T-helper 2 cell treated with Interferon-gamma antibody and Interleukin-4, amounts not matched to agents 5 μg/mL and 100 μg/mL, for 36 hours (primary cell): ENCODE measurements around the gene NXPH4.

ENCODE experiments used
- DNase-seq: peaks from one replicate; pipeline ENCODE4 v3.0.0; 2021; ENCODE audit warnings: low spot score
- H3K27ac Mint-ChIP-seq: one replicate; pipeline ENCODE4 v1.8.0; 2021; ENCODE audit warnings: mild to moderate bottlenecking, mixed read lengths
- H3K27me3 Mint-ChIP-seq: one replicate; pipeline ENCODE4 v1.8.0; 2021; ENCODE audit warnings: low read depth, mixed read lengths
- H3K36me3 Mint-ChIP-seq: one replicate; pipeline ENCODE4 v1.8.0; 2021; ENCODE audit warnings: low read depth, mixed read lengths
- H3K4me1 Mint-ChIP-seq: one replicate; pipeline ENCODE4 v1.8.0; 2021; ENCODE audit warnings: low read depth, mixed read lengths
- H3K4me3 Mint-ChIP-seq: one replicate; pipeline ENCODE4 v1.8.0; 2022; ENCODE audit warnings: mild to moderate bottlenecking, moderate library complexity, mixed read lengths
- H3K9me3 Mint-ChIP-seq: one replicate; pipeline ENCODE4 v1.8.0; 2021; ENCODE audit warnings: mixed read lengths

Gene NXPH4

DNA sequence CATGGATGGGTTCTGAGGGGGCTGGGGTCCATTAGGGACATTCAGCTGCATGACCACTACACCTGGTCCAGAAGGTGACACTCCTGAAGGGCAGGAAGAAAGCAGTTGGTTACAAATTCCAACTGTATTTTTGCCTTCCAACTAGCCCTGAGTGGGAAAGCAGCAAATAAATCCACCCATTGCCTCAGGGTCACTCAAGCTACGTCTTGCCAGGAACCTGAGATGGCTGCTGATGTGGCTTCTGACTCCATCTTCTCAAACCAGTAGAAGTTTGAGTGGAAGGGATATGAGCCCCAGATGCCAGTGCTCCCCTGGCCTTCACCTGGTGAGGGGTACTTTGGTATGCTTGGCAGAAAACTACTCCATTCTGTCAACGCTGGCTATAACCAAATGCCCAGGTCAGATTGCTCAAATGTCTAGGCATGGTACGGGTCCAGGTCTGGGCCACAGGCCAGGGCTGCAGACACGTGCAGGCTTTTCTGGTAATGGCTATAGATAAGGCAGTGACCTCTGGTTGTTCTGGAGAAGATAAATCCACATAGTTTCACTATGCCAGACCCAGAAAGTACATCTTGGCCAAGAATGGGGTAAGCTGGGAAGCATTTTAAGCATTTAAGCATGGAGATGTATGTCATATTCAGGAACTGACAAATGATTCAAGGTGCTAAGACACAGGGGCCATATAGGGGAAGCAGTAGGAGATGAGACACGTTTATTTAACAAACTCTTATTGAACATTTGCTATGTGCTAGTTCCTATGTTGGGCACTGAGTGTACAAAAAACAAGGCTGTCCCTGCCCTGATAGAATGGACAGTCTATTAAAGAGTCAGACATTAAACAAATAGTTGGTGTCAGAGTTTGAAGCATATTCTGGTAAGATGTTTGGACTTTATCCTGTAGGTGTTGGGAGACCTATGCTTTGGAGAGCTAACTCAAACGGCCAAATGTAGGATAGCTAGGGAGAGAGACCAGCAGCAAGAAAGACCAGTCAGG lies 42.7 kb downstream of the NXPH4 start:
- H3K4me3 Mint-ChIP-seq, result no peak overlapping the region
- no peak for DNase-seq
- peaks cover 3% of the 10 kb centered on the region for H3K4me1 Mint-ChIP-seq
- no peaks in the 10 kb centered on the region for H3K9me3 Mint-ChIP-seq
- H3K27ac Mint-ChIP-seq, result no peak overlapping the region
- H3K27me3 Mint-ChIP-seq, result no peaks in the 10 kb centered on the region
- peaks cover 29% of the 10 kb centered on the region for H3K36me3 Mint-ChIP-seq

DNA sequence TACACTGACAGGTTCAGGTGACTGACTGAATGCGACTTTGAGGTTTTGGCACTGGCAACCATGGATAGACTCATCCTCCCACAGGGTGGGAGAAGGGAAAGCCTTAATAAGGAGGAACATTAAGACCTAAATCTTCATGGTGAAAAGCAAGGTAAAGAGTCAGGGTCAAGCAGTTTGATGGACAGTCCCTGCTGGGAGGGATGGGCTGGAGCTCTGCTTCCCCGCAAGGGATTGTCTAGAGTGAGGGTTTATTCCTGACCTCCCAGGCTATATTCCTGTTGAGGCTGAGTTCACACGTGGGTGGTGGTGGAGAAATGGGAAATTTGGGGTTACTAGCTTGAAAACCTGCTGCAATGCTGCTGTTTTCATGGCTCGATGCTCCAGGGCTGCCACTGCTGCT lies 43.8 kb downstream of the NXPH4 start:
- H3K4me3 Mint-ChIP-seq, result no peak overlapping the region
- peaks cover 31% of the 10 kb centered on the region for H3K36me3 Mint-ChIP-seq
- no peak overlapping the region for H3K27ac Mint-ChIP-seq

DNA sequence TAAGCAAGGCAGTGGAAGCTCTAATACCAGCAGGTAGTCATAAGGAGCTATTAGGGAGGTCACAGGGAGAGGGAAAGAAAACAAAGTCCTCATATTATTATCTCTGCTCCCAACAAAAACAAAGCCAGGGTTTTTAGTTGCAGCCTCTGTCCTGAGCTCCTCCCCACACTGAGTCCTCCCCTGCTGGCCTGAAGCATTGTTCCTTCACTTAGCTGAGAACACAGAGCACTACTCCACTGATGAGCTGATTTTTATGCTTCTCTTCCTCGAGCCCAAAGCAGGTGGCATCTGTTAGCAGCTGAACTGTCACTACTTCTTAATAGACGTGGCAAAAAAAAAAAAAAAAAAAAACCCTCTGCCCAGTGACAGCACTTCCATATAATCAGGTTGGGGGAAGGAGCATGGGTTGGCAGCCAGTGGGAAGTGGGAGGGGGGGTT lies 44.9 kb downstream of the NXPH4 start:
- Mint-ChIP-seq H3K9me3 (no peaks in the 10 kb centered on the region), H3K36me3 (peaks cover 28% of the 10 kb centered on the region), H3K27ac (no peak overlapping the region), H3K4me3 (no peak overlapping the region), H3K4me1 (peaks cover 3% of the 10 kb centered on the region), H3K27me3 (no peaks in the 10 kb centered on the region)
- no peak for DNase-seq

More for the DNA sequence above, 43.8 kb downstream of the NXPH4 start:
- Mint-ChIP-seq H3K4me1 (peaks cover 3% of the 10 kb centered on the region), H3K9me3 (no peaks in the 10 kb centered on the region), H3K27me3 (no peaks in the 10 kb centered on the region)
- no peak for DNase-seq

DNA sequence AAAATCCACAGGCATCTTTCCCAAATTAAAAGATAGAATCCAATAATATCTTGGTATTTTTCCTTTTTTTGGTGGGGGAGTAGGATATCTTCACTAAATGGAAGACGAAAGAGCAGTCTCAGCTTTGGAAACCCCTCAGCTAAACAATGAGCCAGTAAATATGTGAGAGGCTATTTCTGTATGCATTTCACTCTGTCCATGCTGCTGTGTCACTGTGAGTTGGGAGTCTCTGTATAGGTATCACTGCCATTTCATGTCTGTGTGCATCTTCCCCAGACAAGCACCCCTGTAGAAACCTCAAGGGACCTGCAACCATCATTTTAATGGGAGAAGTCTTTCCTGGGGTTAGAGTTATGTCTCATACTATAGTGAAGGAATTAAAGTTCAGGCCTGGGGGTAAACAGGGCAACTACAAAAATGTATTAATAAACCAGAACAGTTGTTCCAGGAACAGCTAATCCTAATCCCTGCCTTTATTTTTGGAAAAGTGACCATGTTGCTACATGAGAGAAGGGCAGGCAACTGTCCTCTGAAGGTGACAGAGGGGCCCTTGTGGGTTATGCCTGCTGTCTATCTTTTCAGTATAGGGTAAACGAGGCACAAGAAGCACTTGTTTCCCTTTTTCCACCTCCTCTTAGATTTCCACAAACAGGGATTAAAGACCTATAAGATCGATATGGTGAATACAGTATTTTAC lies 45.7 kb downstream of the NXPH4 start:
- no peak for DNase-seq
- H3K4me3 Mint-ChIP-seq, result no peak overlapping the region
- peaks cover 3% of the 10 kb centered on the region for H3K4me1 Mint-ChIP-seq
- no peak overlapping the region for H3K27ac Mint-ChIP-seq
- peaks cover 25% of the 10 kb centered on the region for H3K36me3 Mint-ChIP-seq
- no peaks in the 10 kb centered on the region for H3K9me3 Mint-ChIP-seq
- H3K27me3 Mint-ChIP-seq, result no peaks in the 10 kb centered on the region

DNA sequence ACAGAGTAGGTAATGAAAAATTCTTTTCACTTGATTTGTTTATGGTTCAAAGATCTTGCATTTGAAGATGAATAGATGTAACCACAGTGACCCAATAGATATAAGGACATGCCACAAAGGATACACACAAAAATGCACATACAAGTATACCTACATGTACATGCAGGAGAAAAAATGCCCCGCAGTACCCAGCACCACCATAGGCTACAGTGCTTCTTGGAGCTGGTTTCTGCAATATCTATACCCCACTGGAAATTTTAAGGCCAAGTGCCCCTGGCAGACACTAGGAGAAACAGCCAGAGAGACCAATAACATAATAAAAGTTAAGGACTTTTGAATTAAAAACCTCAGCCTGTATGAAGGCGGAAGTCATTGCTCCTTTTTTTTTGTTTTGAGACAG lies 46.5 kb downstream of the NXPH4 start:
- H3K36me3 Mint-ChIP-seq, result peaks cover 22% of the 10 kb centered on the region
- DNase-seq, result no peak
- no peak overlapping the region for H3K4me3 Mint-ChIP-seq
- H3K27me3 Mint-ChIP-seq, result no peaks in the 10 kb centered on the region
- no peak overlapping the region for H3K27ac Mint-ChIP-seq
- H3K4me1 Mint-ChIP-seq, result peaks cover 3% of the 10 kb centered on the region
- H3K9me3 Mint-ChIP-seq, result no peaks in the 10 kb centered on the region

DNA sequence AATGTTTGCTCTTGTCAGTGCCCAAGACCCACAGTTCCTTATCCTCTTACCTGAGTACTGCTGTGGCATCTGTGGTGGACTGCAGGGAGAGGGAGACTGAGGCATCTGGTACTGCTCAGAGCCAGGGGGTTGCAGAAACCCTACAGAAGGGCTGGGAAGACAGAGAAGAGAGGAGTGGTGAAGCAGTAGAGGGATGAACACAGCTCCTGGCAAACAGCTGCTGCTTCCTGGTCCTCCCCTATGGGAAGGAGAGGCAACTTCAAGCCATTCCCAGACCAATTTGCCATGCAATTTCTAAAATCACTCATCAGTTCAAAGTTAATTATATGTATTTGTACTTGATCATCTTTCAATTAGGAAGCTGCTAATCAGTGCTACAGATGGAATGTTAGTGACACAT lies 50.1 kb downstream of the NXPH4 start:
- H3K27me3 Mint-ChIP-seq, result no peaks in the 10 kb centered on the region
- H3K4me3 Mint-ChIP-seq, result no peak overlapping the region
- no peak for DNase-seq
- H3K36me3 Mint-ChIP-seq, result peaks cover 31% of the 10 kb centered on the region
- H3K9me3 Mint-ChIP-seq, result no peaks in the 10 kb centered on the region
- H3K4me1 Mint-ChIP-seq, result peaks cover 7% of the 10 kb centered on the region
- H3K27ac Mint-ChIP-seq, result no peak overlapping the region

DNA sequence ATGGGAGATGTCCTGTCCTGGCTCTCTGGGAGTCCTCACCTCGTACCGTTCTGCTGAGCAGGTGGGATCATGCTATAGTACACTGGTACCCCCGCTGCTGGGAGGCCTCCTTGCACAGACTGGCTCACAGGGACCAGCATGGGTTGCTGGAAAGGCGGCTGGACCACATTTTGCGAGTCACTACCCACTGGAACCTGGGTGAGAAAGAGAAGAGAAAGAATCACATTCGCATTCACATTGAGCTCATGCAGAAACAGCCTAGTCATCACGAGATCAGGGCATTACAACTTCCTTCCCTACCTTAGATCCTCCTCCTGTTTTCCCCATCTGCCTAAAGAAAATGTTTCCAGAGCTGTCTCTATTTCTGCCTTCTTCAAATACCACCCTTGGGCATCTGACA lies 51.7 kb downstream of the NXPH4 start:
- H3K27ac Mint-ChIP-seq, result no peak overlapping the region
- H3K27me3 Mint-ChIP-seq, result no peaks in the 10 kb centered on the region
- no peaks in the 10 kb centered on the region for H3K9me3 Mint-ChIP-seq
- no peak overlapping the region for H3K4me3 Mint-ChIP-seq
- no peak for DNase-seq
- peaks cover 39% of the 10 kb centered on the region for H3K36me3 Mint-ChIP-seq
- H3K4me1 Mint-ChIP-seq, result peaks cover 7% of the 10 kb centered on the region

DNA sequence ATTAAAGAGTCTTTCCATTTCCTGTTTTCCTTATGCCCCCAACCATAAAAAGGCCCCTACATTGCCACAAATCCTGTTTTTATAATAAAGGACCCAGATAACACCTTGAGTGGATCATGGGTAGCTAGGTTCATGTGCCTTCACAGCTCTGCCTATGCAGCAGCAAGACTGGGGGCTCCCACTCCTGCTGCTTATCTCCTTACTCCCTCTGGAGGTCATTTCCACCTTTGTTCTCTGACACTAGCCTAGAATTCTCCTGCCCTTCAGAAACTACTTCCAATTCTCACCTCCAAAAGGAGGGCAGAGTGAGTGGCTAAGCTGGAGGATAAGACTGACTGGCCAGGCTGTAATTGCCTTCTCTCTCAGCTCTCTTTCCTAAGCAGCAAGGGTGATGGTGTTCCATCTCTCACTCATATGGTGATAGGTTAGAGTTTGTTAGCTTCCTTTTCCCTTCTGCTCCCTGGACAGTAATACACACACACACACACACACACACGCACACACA lies 54.4 kb downstream of the NXPH4 start:
- no peak for DNase-seq
- Mint-ChIP-seq H3K27me3 (no peaks in the 10 kb centered on the region), H3K27ac (no peak overlapping the region), H3K36me3 (peaks cover 53% of the 10 kb centered on the region), H3K4me3 (no peak overlapping the region), H3K4me1 (peaks cover 7% of the 10 kb centered on the region), H3K9me3 (no peaks in the 10 kb centered on the region)

DNA sequence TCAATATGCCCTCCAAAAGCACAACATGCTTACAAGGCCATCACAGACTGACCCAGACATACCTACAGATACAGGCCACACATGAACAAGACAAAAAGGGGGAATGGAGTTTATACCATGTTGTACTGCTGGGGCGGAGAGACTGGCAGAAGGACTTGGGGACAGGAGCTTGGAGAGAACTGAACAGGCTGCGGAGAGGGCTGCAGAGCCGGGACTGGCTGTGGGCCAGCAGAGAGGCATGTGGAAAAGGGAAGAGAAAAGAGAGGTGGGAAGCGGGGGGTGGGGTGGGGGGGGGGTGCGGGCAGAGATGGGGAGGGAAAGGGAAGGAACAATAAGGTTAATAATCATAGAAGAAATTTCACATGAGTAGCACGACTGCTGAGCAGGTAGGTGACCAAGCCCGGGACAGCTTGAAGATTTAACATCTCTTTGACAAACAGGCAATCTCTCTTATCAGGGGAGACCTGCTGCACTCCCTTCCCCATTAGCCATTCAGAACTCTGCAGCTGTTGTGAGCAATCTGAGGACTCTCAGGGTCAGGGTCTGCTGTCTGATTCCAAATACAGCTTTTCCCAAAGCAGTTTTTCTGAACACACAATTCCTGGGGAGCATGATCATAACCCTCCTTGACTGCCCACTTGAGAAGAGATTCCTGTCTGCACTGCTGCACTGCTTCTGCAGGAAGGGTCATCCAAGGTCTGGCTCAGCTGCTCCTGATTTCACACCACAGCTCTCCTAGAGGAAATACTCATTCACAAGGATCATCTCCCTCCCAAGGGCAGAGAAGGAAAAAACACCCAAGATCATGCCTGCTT lies 56.0 kb downstream of the NXPH4 start:
- Mint-ChIP-seq H3K4me1 (peaks cover 7% of the 10 kb centered on the region), H3K27ac (no peak overlapping the region)

DNA sequence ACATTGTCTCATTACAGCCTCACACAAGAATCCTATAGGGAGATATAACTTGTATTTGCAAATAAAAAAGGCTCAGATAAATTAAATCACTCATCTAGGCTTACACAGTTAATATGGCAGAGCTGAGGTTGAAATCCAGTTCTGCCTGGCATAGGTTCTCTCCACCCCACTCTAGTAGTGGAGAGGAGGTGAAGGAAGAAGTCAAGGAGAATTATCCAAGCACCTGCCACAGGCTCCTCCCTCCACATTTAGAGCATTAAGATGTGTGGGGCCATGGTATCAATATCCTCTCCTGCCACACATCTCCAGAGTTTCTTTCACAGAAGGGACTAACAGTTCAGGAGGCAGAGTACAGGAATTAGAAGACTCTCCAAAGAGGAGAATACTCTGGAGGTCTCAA lies 56.9 kb downstream of the NXPH4 start:
- no peak for DNase-seq
- peaks cover 62% of the 10 kb centered on the region for H3K36me3 Mint-ChIP-seq
- peaks cover 5% of the 10 kb centered on the region for H3K4me1 Mint-ChIP-seq
- no peak overlapping the region for H3K27ac Mint-ChIP-seq
- no peaks in the 10 kb centered on the region for H3K27me3 Mint-ChIP-seq
- H3K4me3 Mint-ChIP-seq, result no peak overlapping the region
- H3K9me3 Mint-ChIP-seq, result no peaks in the 10 kb centered on the region

More for the DNA sequence above, 56.0 kb downstream of the NXPH4 start:
- Mint-ChIP-seq H3K36me3 (peaks cover 59% of the 10 kb centered on the region), H3K27me3 (no peaks in the 10 kb centered on the region), H3K4me3 (no peak overlapping the region), H3K9me3 (no peaks in the 10 kb centered on the region)
- no peak for DNase-seq
